Measurements from ENCODE around the gene MTHFSD. TPM values are rescaled to one million over a fixed set of nuclear protein-coding genes. Genes with fewer than 3 reads are reported as not detected.

MTHFSD gene
- total RNA-seq, 2 experiments from 2014 or later, result 19.3 to 22.3 TPM

DNA sequence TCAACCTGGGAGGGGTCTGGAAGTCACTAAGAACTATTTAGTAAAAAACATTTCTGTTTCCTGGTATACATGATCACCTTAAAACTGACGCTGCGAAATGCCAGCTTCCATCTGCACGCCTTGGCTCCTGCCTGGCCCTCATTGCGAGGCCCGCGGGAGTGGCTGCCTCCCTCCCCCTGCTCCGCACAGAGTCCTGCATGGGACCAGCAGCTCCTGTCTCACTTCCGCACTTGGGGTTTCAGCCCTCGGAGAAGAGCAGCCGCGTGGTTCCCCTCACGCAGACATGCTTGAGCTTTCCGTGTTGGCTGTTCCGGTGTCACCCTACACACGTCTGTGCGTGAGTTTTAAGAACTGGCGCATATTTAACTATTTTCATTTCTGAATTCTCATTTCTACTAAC lies 18.4 kb downstream of the MTHFSD start:
- Mint-ChIP-seq H3K4me3 (no peak overlapping the region), H3K36me3 (ENCODE audit: low read depth) (peaks cover 18% of the 10 kb centered on the region), H3K27ac (no peak overlapping the region), H3K9me3 (no peaks in the 10 kb centered on the region), H3K4me1 (ENCODE audit: low read depth) (no peaks in the 10 kb centered on the region), H3K27me3 (no peaks in the 10 kb centered on the region)
- DNase-seq (no peak), ATAC-seq (no peak)
- TF ChIP-seq CTCF (IDR thresholded peaks at IDR 0.05), result no peak
- CTCF ChIA-PET, result no interaction called here
- POLR2A ChIA-PET, result no interaction called here
- intact Hi-C loops (cut with micrococcal nuclease), result no loop called here

GRCh38 chr16:86534779-86535615 lies 20.0 kb downstream of the MTHFSD start:
- ATAC-seq (no peak), DNase-seq (no peak)
- ChIA-PET CTCF (interaction anchor here (0.6 kb wide), 1 partner anchor 156 kb away, joined by 4 read pairs; no protein-coding TSS in a partner anchor), POLR2A (no interaction called here)
- Mint-ChIP-seq H3K4me3 (no peak overlapping the region), H3K36me3 (ENCODE audit: low read depth) (peaks cover 13% of the 10 kb centered on the region), H3K4me1 (ENCODE audit: low read depth) (no peaks in the 10 kb centered on the region), H3K9me3 (no peaks in the 10 kb centered on the region), H3K27ac (no peak overlapping the region), H3K27me3 (no peaks in the 10 kb centered on the region)
- TF ChIP-seq CTCF (IDR thresholded peaks at IDR 0.05), result no peak
- intact Hi-C loops (cut with micrococcal nuclease), result no loop called here

DNA sequence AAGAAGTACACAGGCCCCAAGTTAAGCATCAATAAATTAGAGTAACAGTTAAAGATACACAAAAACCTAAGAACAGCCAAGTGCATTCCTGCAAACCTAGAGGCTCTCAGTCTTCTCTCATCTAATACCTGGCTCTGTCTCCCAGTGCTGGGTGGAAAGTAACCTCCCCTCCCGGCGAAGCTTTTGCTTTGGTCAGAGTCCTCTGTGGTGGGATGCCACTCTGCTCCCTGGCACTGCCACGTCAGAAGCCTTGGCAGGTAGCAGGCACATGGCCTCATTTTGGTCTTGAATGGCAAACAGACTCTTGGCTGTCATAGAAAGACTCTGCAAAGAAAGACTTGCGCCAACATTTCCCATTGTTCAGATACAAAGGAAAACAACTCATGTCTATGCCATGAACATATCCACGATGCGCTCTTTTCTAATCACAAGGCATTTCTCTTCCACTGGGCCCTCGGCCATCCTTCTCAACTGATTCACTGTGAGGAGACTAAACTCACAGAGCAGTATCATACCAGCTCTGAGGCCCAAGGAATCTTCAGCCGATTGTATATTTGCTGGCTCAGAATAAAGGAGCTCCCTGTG lies 21.2 kb downstream of the MTHFSD start:
- ATAC-seq (no peak), DNase-seq (no peak)
- POLR2A ChIA-PET, result no interaction called here
- CTCF ChIA-PET, result no interaction called here
- H3K27me3 Mint-ChIP-seq, result no peaks in the 10 kb centered on the region
- no peaks in the 10 kb centered on the region for H3K9me3 Mint-ChIP-seq
- H3K4me1 Mint-ChIP-seq (ENCODE audit: low read depth), result no peaks in the 10 kb centered on the region
- H3K4me3 Mint-ChIP-seq, result no peak overlapping the region
- intact Hi-C loops (cut with micrococcal nuclease), result no loop called here
- H3K27ac Mint-ChIP-seq, result no peak overlapping the region
- H3K36me3 Mint-ChIP-seq (ENCODE audit: low read depth), result peaks cover 7% of the 10 kb centered on the region
- TF ChIP-seq CTCF (IDR thresholded peaks at IDR 0.05), result no peak

DNA sequence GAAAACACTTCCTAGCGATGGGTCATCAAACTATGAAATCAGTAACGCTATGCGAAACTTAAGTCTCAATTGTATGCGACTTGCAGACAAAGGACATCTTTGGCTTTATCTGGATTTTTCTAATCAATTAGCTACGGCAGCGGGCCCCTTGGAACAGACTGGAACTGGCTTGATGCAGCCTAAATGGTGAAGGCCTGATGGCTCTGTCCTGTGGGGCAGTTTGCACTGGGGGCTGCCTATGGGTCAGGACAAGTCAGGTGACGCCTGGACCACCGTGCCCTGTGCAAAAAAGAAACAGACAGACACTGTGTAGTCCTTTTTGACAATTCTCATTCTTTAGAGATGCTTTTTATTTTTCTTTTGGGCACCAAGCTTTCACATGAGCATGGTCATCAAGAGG lies 22.0 kb downstream of the MTHFSD start:
- CTCF ChIA-PET, result no interaction called here
- H3K9me3 Mint-ChIP-seq, result no peaks in the 10 kb centered on the region
- H3K27me3 Mint-ChIP-seq, result no peaks in the 10 kb centered on the region
- no peaks in the 10 kb centered on the region for H3K4me1 Mint-ChIP-seq (ENCODE audit: low read depth)
- POLR2A ChIA-PET, result no interaction called here
- H3K4me3 Mint-ChIP-seq, result no peak overlapping the region
- H3K36me3 Mint-ChIP-seq (ENCODE audit: low read depth), result peaks cover 6% of the 10 kb centered on the region
- H3K27ac Mint-ChIP-seq, result no peak overlapping the region
- no peak for ATAC-seq
- intact Hi-C loops (cut with micrococcal nuclease), result no loop called here
- DNase-seq, result no peak
- no peak for TF ChIP-seq CTCF (IDR thresholded peaks at IDR 0.05)

DNA sequence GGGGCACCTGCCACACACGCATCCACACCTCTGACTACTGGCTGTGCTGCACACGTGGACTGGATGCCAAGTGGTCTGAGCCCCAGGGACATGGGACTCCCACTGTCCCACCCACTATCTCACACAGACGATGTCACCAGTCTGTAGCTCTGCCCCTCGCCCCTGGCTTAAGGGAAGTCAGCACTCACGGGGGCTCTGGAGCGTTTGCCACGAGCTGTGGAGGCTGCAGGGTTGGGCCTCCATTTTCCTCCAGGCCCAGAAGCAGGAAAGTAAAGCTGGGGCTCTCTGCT lies 22.6 kb downstream of the MTHFSD start:
- no peaks in the 10 kb centered on the region for H3K4me1 Mint-ChIP-seq (ENCODE audit: low read depth)
- POLR2A ChIA-PET, result no interaction called here
- H3K36me3 Mint-ChIP-seq (ENCODE audit: low read depth), result peaks cover 6% of the 10 kb centered on the region
- ATAC-seq (no peak), DNase-seq (no peak)
- no peak overlapping the region for H3K4me3 Mint-ChIP-seq
- no peak for TF ChIP-seq CTCF (IDR thresholded peaks at IDR 0.05)
- H3K27ac Mint-ChIP-seq, result no peak overlapping the region
- no peaks in the 10 kb centered on the region for H3K27me3 Mint-ChIP-seq
- H3K9me3 Mint-ChIP-seq, result no peaks in the 10 kb centered on the region
- CTCF ChIA-PET, result interaction anchor here (1.2 kb wide), 1 partner anchor 12 kb away, joined by 3 read pairs; no protein-coding TSS in a partner anchor
- intact Hi-C loops (cut with micrococcal nuclease), result no loop called here

All from activated CD8-positive, alpha-beta T cell treated with anti-CD3 and anti-CD28 coated beads for 36 hours (primary cell).